ENCODE results near the gene GRK5. TPM values are rescaled to one million over a fixed set of nuclear protein-coding genes. Genes with fewer than 3 reads are reported as not detected.

Gene GRK5
- total and polyA plus RNA-seq, 9 of the 15 experiments (the other 6 are each of a cell fraction or from before 2014, with no cell fraction given) = 0.46 to 0.83 (median 0.67) TPM; not detected in 2

GRCh38 chr10:119413093-119413453 lies 205.7 kb downstream of the GRK5 start:
- no TSS peak for BruUV-seq (replicated peaks)
- TF ChIP-seq NFRKB (IDR thresholded peaks at IDR 0.05; ENCODE audit: low read depth) (no peak), STAT6 (CRISPR knock-in tag; IDR thresholded peaks at IDR 0.05) (no peak), SIRT6 (IDR thresholded peaks at IDR 0.05; ENCODE audit: low read depth, low read length) (no peak), ELF4 (CRISPR knock-in tag; IDR thresholded peaks at IDR 0.05) (no peak), ZNF316 (IDR thresholded peaks at IDR 0.05) (no peak), PRPF4 (IDR thresholded peaks at IDR 0.05; ENCODE audit: insufficient read depth, low read depth, low read length, poor library complexity, severe bottlenecking) (no peak), VEZF1 (CRISPR knock-in tag; IDR thresholded peaks at IDR 0.05) (no peak), RBM34 (IDR thresholded peaks at IDR 0.05; ENCODE audit: borderline replicate concordance, insufficient read depth, low read length) (no peak), ATF7 (IDR thresholded peaks at IDR 0.05) (no peak), SRSF9 (IDR thresholded peaks at IDR 0.05; ENCODE audit: borderline replicate concordance, low read depth, low read length) (no peak), PRMT5 (CRISPR knock-in tag; IDR thresholded peaks at IDR 0.05) (no peak)
- Histone ChIP-seq H3K4me3 (no peak overlapping the region), H3K9me1 (ENCODE audit: control insufficient read depth, insufficient read depth, low read length) (no peaks in the 10 kb centered on the region), H3K36me3 (ENCODE audit: control insufficient read depth, insufficient read depth, low read length) (no peaks in the 10 kb centered on the region), H3K4me1 (replicated peaks in 1 of 2; ENCODE audit: control insufficient read depth in 2 of 2, insufficient read depth in 2 of 2, low read length in 2 of 2) (peaks cover 4 to 11% of the 10 kb centered on the region in 2 experiments; a peak in 2 of 5 replicates), H3K27ac (ENCODE audit: extremely low read depth, low read depth, low read length) (no peak overlapping the region), H4K20me1 (replicated peaks; ENCODE audit: control insufficient read depth, insufficient read depth, low read length) (0 out of 2 replicates have a peak, but pooled peaks cover 5% of the 10 kb centered on the region), H3K4me2 (ENCODE audit: insufficient read depth, low read length) (no peak overlapping the region), H3K27me3 (ENCODE audit: control insufficient read depth in 2 of 2, insufficient read depth in 2 of 2, low read length in 2 of 2) (peaks cover 0 to 14% of the 10 kb centered on the region in 2 experiments; a peak in 3 of 5 replicates), H3K9me3 (replicated peaks; ENCODE audit: control insufficient read depth, insufficient read depth, low read depth, low read length) (no peaks in the 10 kb centered on the region), H3K9ac (ENCODE audit: insufficient read depth in 1 of 2, low read depth in 2 of 2, low read length in 2 of 2) (no peak overlapping the region), H3K79me2 (ENCODE audit: control insufficient read depth, insufficient read depth, low read length) (no peaks in the 10 kb centered on the region), H2AFZ (ENCODE audit: low read depth, low read length) (no peak overlapping the region)
- FAIRE-seq (no peak), ATAC-seq (no peak), DNase-seq (ENCODE audit: extremely low read depth in 1 of 4, low spot score in 3 of 4) (no peak)
- POLR2A ChIA-PET = no interaction called here
- 39% methylated on average over 9 of the region's 9 CpGs for WGBS (ENCODE audit: insufficient coverage, low coverage, missing lambda C conversion rate)
- intact Hi-C loops (cut with micrococcal nuclease) = no loop called here
- CTCF ChIA-PET (ENCODE audit: low intra/inter-chr PET ratio) = interaction anchor here (0.5 kb wide), 1 partner anchor 205 kb away, joined by 5 read pairs; no protein-coding TSS in a partner anchor
- in situ Hi-C loops (cut with MboI) = no loop called here

Data from K562 (cell line).